ENCODE data around the gene MMP12.

The MMP12 gene

GRCh38 chr11:102831128-102831488 is 43.7 kb downstream of the MMP12 start:
- Histone ChIP-seq H2AFZ (ENCODE audit: low read depth, low read length) (no peak overlapping the region), H3K4me2 (ENCODE audit: low read length) (no peak overlapping the region), H3K9ac (ENCODE audit: low read length) (no peak overlapping the region)

GRCh38 chr11:102830001-102830727 is 44.6 kb downstream of the MMP12 start:
- H3K9ac ChIP-seq (ENCODE audit: low read length) = no peak overlapping the region
- H3K9me3 ChIP-seq (ENCODE audit: insufficient read depth, low read length) = no peaks in the 10 kb centered on the region
- H3K27ac ChIP-seq (ENCODE audit: low read length) = no peak overlapping the region
- H3K4me3 ChIP-seq (ENCODE audit: low read length) = no peak overlapping the region
- H3K4me1 ChIP-seq (ENCODE audit: low read length) = peaks cover 7% of the 10 kb centered on the region
- no peaks in the 10 kb centered on the region for H3K36me3 ChIP-seq (replicated peaks; ENCODE audit: low read depth, low read length)
- H3K27me3 ChIP-seq (ENCODE audit: low read depth, low read length) = no peaks in the 10 kb centered on the region
- no peaks in the 10 kb centered on the region for H4K20me1 ChIP-seq (ENCODE audit: insufficient read depth, low read length)
- TF ChIP-seq EZH2phosphoT487 (IDR thresholded peaks at IDR 0.05; ENCODE audit: low read depth) = no peak
- TF ChIP-seq CTCF (IDR thresholded peaks at IDR 0.05; ENCODE audit: low read depth, low read length) = no peak
- no peaks in the 10 kb centered on the region for H3K79me2 ChIP-seq (ENCODE audit: low read length)
- H3K4me2 ChIP-seq (ENCODE audit: low read length) = peak overlapping the region; percentile 30; the same call in 1 of the 2 replicates
- H2AFZ ChIP-seq (ENCODE audit: low read depth, low read length) = no peak overlapping the region

More at GRCh38 chr11:102831128-102831488, 43.7 kb downstream of the MMP12 start:
- Histone ChIP-seq H3K4me3 (ENCODE audit: low read length) (no peak overlapping the region), H3K9me3 (ENCODE audit: insufficient read depth, low read length) (no peaks in the 10 kb centered on the region), H3K4me1 (ENCODE audit: low read length) (peaks cover 7% of the 10 kb centered on the region), H3K36me3 (replicated peaks; ENCODE audit: low read depth, low read length) (no peaks in the 10 kb centered on the region), H3K27ac (ENCODE audit: low read length) (no peak overlapping the region), H3K27me3 (ENCODE audit: low read depth, low read length) (no peaks in the 10 kb centered on the region), H4K20me1 (ENCODE audit: insufficient read depth, low read length) (no peaks in the 10 kb centered on the region), H3K79me2 (ENCODE audit: low read length) (no peaks in the 10 kb centered on the region)
- no peak for TF ChIP-seq EZH2phosphoT487 (IDR thresholded peaks at IDR 0.05; ENCODE audit: low read depth)
- no peak for TF ChIP-seq CTCF (IDR thresholded peaks at IDR 0.05; ENCODE audit: low read depth, low read length)

GRCh38 chr11:102829316-102830000 is 45.3 kb downstream of the MMP12 start:
- TF ChIP-seq CTCF (IDR thresholded peaks at IDR 0.05; ENCODE audit: low read depth, low read length) = no peak
- TF ChIP-seq EZH2phosphoT487 (IDR thresholded peaks at IDR 0.05; ENCODE audit: low read depth) = no peak
- Histone ChIP-seq H3K4me1 (ENCODE audit: low read length) (peaks cover 7% of the 10 kb centered on the region), H3K27ac (ENCODE audit: low read length) (no peak overlapping the region), H3K9ac (ENCODE audit: low read length) (no peak overlapping the region), H4K20me1 (ENCODE audit: insufficient read depth, low read length) (no peaks in the 10 kb centered on the region), H3K36me3 (replicated peaks; ENCODE audit: low read depth, low read length) (no peaks in the 10 kb centered on the region), H3K4me2 (ENCODE audit: low read length) (peak overlapping the region; percentile 30; the same call in 1 of the 2 replicates), H2AFZ (ENCODE audit: low read depth, low read length) (no peak overlapping the region), H3K79me2 (ENCODE audit: low read length) (no peaks in the 10 kb centered on the region), H3K9me3 (ENCODE audit: insufficient read depth, low read length) (no peaks in the 10 kb centered on the region), H3K27me3 (ENCODE audit: low read depth, low read length) (no peaks in the 10 kb centered on the region), H3K4me3 (ENCODE audit: low read length) (no peak overlapping the region)

- Histone ChIP-seq H3K27ac (ENCODE audit: low read length) (no peak overlapping the region), H3K27me3 (ENCODE audit: low read depth, low read length) (no peaks in the 10 kb centered on the region), H3K9ac (ENCODE audit: low read length) (no peak overlapping the region), H3K4me2 (ENCODE audit: low read length) (no peak overlapping the region), H3K4me3 (ENCODE audit: low read length) (no peak overlapping the region), H3K9me3 (ENCODE audit: insufficient read depth, low read length) (no peaks in the 10 kb centered on the region), H4K20me1 (ENCODE audit: insufficient read depth, low read length) (no peaks in the 10 kb centered on the region), H2AFZ (ENCODE audit: low read depth, low read length) (no peak overlapping the region), H3K36me3 (replicated peaks; ENCODE audit: low read depth, low read length) (no peaks in the 10 kb centered on the region), H3K4me1 (ENCODE audit: low read length) (peaks cover under 1% of the 10 kb centered on the region; the same call in 1 of the 2 replicates), H3K79me2 (ENCODE audit: low read length) (no peaks in the 10 kb centered on the region)
- TF ChIP-seq EZH2phosphoT487 (IDR thresholded peaks at IDR 0.05; ENCODE audit: low read depth) (no peak), CTCF (IDR thresholded peaks at IDR 0.05; ENCODE audit: low read depth, low read length) (no peak)
Observed at GRCh38 chr11:102824556-102824955, 50.2 kb downstream of the MMP12 start.
